ENCODE measurements around the gene RPL36AL. TPM values are rescaled to one million over a fixed set of nuclear protein-coding genes. Genes with fewer than 3 reads are reported as not detected.

The RPL36AL gene
- total RNA-seq, 4 donors from 2014 or later, result 22.8 to 248 (median 137) TPM

GRCh38 chr14:49636866-49637265 is 16.4 kb upstream of the RPL36AL start:
- 88 to 100% methylated on average over 1 of the region's 1 CpG for WGBS, 2 donors (ENCODE audit: low coverage in 1 of 2)
- no peak for TF ChIP-seq CTCF (IDR thresholded peaks at IDR 0.05)
- no peak for TF ChIP-seq POLR2AphosphoS5 (IDR thresholded peaks at IDR 0.05)
- TF ChIP-seq EP300 (IDR thresholded peaks at IDR 0.05; ENCODE audit: low read depth), result no peak
- no peak for TF ChIP-seq POLR2A (IDR thresholded peaks at IDR 0.05)
- Histone ChIP-seq H3K4me3 (no peak overlapping the region), H3K36me3 (no peaks in the 10 kb centered on the region), H3K4me1 (peaks cover 18 to 44% (median 31%) of the 10 kb centered on the region in 4 donors), H3K27ac (peak overlapping the region in 1 of 4 donors; percentile 99), H3K27me3 (no peaks in the 10 kb centered on the region), H3K9me3 (no peaks in the 10 kb centered on the region)
- in situ Hi-C loops (cut with MboI; ENCODE audit: low pct_ligation_motif_present in 1 of 4, low pct_unique_long_range_greater_than_20kb in 1 of 4, low sequenced_read_pairs in 3 of 4) (loop anchor here (10.0 to 25.0 kb wide), 5 partner anchors 125 to 475 kb away; partner anchors contain the start of genes KLHDC2 (in 3 of the 4), NEMF (in 1 of the 4) and VCPKMT (in 1 of the 4)), intact Hi-C loops (cut with DNase I; ENCODE audit: low total_unique reads) (no loop called here)
- no peak for DNase-seq

- in situ Hi-C loops (cut with MboI; ENCODE audit: low pct_ligation_motif_present in 1 of 4, low pct_unique_long_range_greater_than_20kb in 1 of 4, low sequenced_read_pairs in 3 of 4), result loop anchor here (10.0 to 25.0 kb wide), 5 partner anchors 128 to 478 kb away; partner anchors contain the start of genes KLHDC2 (in 3 of the 4), NEMF (in 1 of the 4) and VCPKMT (in 1 of the 4)
These were observed 14.3 kb upstream of the RPL36AL start, which contains the start of gene DNAAF2 for GRCh38 chr14:49634547-49635334. TSS of gene DNAAF2 (minus strand) at chr14:49635244. CDS start at chr14:49635149, 95 bp downstream.

GRCh38 chr14:49633640-49634546 is 13.5 kb upstream of the RPL36AL start:
- Histone ChIP-seq H3K4me1 (peaks cover 17 to 44% (median 29%) of the 10 kb centered on the region in 4 donors), H3K9me3 (no peaks in the 10 kb centered on the region), H3K27me3 (no peaks in the 10 kb centered on the region), H3K4me3 (peak overlapping the region; percentile 65 to 90 (median 76)), H3K36me3 (no peaks in the 10 kb centered on the region), H3K27ac (peak overlapping the region; percentile 94 to 99 (median 96))
- intact Hi-C loops (cut with DNase I; ENCODE audit: low total_unique reads), result no loop called here
- DNase-seq, result peak; percentile 96
- in situ Hi-C loops (cut with MboI; ENCODE audit: low pct_ligation_motif_present in 1 of 4, low pct_unique_long_range_greater_than_20kb in 1 of 4, low sequenced_read_pairs in 3 of 4), result loop anchor here (10.0 to 25.0 kb wide), 5 partner anchors 128 to 478 kb away; partner anchors contain the start of genes KLHDC2 (in 3 of the 4), NEMF (in 1 of the 4) and VCPKMT (in 1 of the 4)
- WGBS, 2 donors (ENCODE audit: low coverage in 1 of 2), result 0% methylated on average over 71 of the region's 101 CpGs; no CpG with 5 or more reads in 1 of the 2 donors
- no peak for TF ChIP-seq EP300 (IDR thresholded peaks at IDR 0.05; ENCODE audit: low read depth)
- peak; percentile 83 for TF ChIP-seq POLR2A (IDR thresholded peaks at IDR 0.05)
- TF ChIP-seq POLR2AphosphoS5 (IDR thresholded peaks at IDR 0.05), result peak; percentile 37 to 86 (median 79)
- peak; percentile 74 to 81 (median 76) for TF ChIP-seq CTCF (IDR thresholded peaks at IDR 0.05)

More at GRCh38 chr14:49634547-49635334, 14.3 kb upstream of the RPL36AL start, which contains the start of gene DNAAF2:
- H3K27ac ChIP-seq, result peak within 1 kb of the TSS; percentile 94 to 99 (median 96)
- no peaks in the 10 kb centered on the region for H3K36me3 ChIP-seq
- peaks cover 17 to 44% (median 29%) of the 10 kb centered on the region in 4 donors for H3K4me1 ChIP-seq
- 0% methylated on average over 54 of the region's 80 CpGs; no CpG with 5 or more reads in 1 of the 2 donors for WGBS, 2 donors (ENCODE audit: low coverage in 1 of 2)
- TF ChIP-seq POLR2A (IDR thresholded peaks at IDR 0.05) (no peak), POLR2AphosphoS5 (IDR thresholded peaks at IDR 0.05) (no peak)
- intact Hi-C loops (cut with DNase I; ENCODE audit: low total_unique reads), result no loop called here
- H3K4me3 ChIP-seq, result peak within 1 kb of the TSS; percentile 65 to 90 (median 76)
- no peaks in the 10 kb centered on the region for H3K27me3 ChIP-seq
- no peaks in the 10 kb centered on the region for H3K9me3 ChIP-seq
- peak; percentile 69 for DNase-seq

All from transverse colon (tissue), 4 donors.